IPS-15b (cell line): ENCODE measurements around the gene PJA2.

Experiments used
- H3K27me3 ChIP-seq: one replicate; pipeline ENCODE4 v1.6.1; 2013; ENCODE audit warnings: low read length; ENCODE audit not compliant: control insufficient read depth, insufficient read depth
- H3K36me3 ChIP-seq: one replicate; pipeline ENCODE4 v1.6.1; 2013; ENCODE audit warnings: low read length; ENCODE audit not compliant: control insufficient read depth, insufficient read depth
- H3K4me1 ChIP-seq: one replicate; pipeline ENCODE4 v1.6.1; 2013; ENCODE audit warnings: mild to moderate bottlenecking, low read length; ENCODE audit not compliant: control insufficient read depth, insufficient read depth
- H3K4me3 ChIP-seq: one replicate; pipeline ENCODE4 v1.5.1; 2013; ENCODE audit warnings: low read depth, low read length
- H3K9ac ChIP-seq: one replicate; pipeline ENCODE4 v1.6.1; 2013; ENCODE audit warnings: low read depth, mild to moderate bottlenecking, low read length
- H3K9me3 ChIP-seq: one replicate; pipeline ENCODE4 v1.6.1; 2013; ENCODE audit warnings: mild to moderate bottlenecking, low read length; ENCODE audit not compliant: control insufficient read depth, insufficient read depth

PJA2 gene

GRCh38 chr5:109340351-109340750, 69.4 kb downstream of the PJA2 start:
- Histone ChIP-seq H3K36me3 (no peaks in the 10 kb centered on the region), H3K9ac (no peak overlapping the region), H3K9me3 (no peaks in the 10 kb centered on the region), H3K4me3 (no peak overlapping the region), H3K27me3 (no peaks in the 10 kb centered on the region), H3K4me1 (no peaks in the 10 kb centered on the region)

- Histone ChIP-seq H3K27me3 (no peaks in the 10 kb centered on the region), H3K9me3 (no peaks in the 10 kb centered on the region), H3K36me3 (no peaks in the 10 kb centered on the region)
Measured at GRCh38 chr5:109335114-109335513, 74.7 kb downstream of the PJA2 start.

GRCh38 chr5:109334056-109334455, 75.7 kb downstream of the PJA2 start:
- Histone ChIP-seq H3K9ac (no peak overlapping the region), H3K9me3 (no peaks in the 10 kb centered on the region), H3K4me1 (no peaks in the 10 kb centered on the region), H3K36me3 (no peaks in the 10 kb centered on the region), H3K27me3 (no peaks in the 10 kb centered on the region), H3K4me3 (no peak overlapping the region)

More at GRCh38 chr5:109335114-109335513, 74.7 kb downstream of the PJA2 start:
- no peaks in the 10 kb centered on the region for H3K4me1 ChIP-seq
- no peak overlapping the region for H3K9ac ChIP-seq
- H3K4me3 ChIP-seq: no peak overlapping the region

- no peaks in the 10 kb centered on the region for H3K36me3 ChIP-seq
Measured at GRCh38 chr5:109329333-109330237, 80.2 kb downstream of the PJA2 start.

DNA sequence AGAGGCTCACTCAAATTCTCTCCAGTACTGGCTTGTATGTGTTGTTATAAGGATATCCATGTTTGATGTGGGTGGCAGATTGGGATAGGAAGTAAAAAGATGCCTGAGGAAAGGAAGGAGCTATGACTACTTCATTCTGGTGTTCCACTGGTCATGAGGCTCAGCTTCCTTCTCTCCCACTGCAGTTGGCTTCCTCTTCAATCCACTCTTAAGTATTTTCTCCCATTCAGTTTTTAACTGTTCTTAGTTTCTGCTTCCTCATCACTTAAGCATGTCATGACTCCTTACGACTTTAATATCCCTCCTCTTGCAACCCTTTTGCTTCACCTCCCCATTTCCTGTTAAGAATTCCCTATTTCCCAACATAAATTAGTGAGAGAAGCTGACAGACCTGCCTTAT, 81.1 kb downstream of the PJA2 start:
- H3K27me3 ChIP-seq: no peaks in the 10 kb centered on the region

More at GRCh38 chr5:109329333-109330237, 80.2 kb downstream of the PJA2 start:
- no peaks in the 10 kb centered on the region for H3K9me3 ChIP-seq
- no peak overlapping the region for H3K9ac ChIP-seq
- no peaks in the 10 kb centered on the region for H3K4me1 ChIP-seq
- H3K27me3 ChIP-seq: no peaks in the 10 kb centered on the region
- H3K4me3 ChIP-seq: no peak overlapping the region

DNA sequence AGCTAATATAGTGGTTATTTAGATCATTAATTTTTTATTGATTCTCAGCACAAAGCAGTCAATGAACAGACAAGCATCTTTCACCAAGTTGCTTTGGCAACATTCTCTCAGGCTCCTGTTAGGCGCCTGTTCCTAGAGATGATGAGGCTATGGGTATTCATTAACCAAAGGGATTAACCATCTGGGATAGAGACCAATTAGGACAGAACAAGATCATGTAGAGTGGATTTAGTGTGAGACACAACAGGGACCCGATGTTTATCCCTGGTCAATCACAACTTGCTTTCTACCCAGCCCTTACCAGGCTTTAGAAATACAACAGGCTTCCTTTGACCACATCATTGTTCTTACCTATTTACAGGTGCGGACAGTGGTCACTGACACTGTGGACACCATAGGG, 82.2 kb downstream of the PJA2 start:
- H3K9me3 ChIP-seq: no peaks in the 10 kb centered on the region
- no peaks in the 10 kb centered on the region for H3K4me1 ChIP-seq
- no peak overlapping the region for H3K9ac ChIP-seq
- no peaks in the 10 kb centered on the region for H3K36me3 ChIP-seq
- H3K27me3 ChIP-seq: no peaks in the 10 kb centered on the region
- H3K4me3 ChIP-seq: no peak overlapping the region

More for the DNA sequence above, 81.1 kb downstream of the PJA2 start:
- Histone ChIP-seq H3K9ac (no peak overlapping the region), H3K9me3 (no peaks in the 10 kb centered on the region), H3K36me3 (no peaks in the 10 kb centered on the region), H3K4me1 (no peaks in the 10 kb centered on the region), H3K4me3 (no peak overlapping the region)

GRCh38 chr5:109326919-109327318, 82.9 kb downstream of the PJA2 start:
- Histone ChIP-seq H3K9me3 (no peaks in the 10 kb centered on the region), H3K9ac (no peak overlapping the region), H3K4me3 (no peak overlapping the region), H3K27me3 (no peaks in the 10 kb centered on the region), H3K4me1 (no peaks in the 10 kb centered on the region), H3K36me3 (no peaks in the 10 kb centered on the region)

DNA sequence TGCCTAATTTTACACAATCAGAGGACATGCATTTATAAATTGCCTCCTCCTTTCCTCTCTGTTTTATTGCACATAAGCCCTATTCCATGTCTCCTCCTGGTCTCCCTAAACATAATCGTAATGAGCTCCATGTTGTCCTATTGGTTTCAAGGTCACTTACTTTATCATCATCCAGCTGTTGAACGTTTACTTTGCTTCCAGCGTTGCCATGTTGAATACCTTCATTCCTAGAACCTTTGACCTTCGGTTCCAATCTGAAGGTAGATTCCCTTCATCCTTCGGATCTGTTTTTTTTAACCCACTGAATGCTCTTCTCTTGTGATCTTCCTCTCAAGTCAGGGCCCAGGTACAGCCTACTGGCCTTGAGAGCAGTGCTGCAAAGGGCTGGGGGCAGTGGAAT, 84.3 kb downstream of the PJA2 start:
- Histone ChIP-seq H3K36me3 (no peaks in the 10 kb centered on the region), H3K27me3 (no peaks in the 10 kb centered on the region), H3K9ac (no peak overlapping the region), H3K9me3 (no peaks in the 10 kb centered on the region), H3K4me3 (no peak overlapping the region), H3K4me1 (no peaks in the 10 kb centered on the region)

DNA sequence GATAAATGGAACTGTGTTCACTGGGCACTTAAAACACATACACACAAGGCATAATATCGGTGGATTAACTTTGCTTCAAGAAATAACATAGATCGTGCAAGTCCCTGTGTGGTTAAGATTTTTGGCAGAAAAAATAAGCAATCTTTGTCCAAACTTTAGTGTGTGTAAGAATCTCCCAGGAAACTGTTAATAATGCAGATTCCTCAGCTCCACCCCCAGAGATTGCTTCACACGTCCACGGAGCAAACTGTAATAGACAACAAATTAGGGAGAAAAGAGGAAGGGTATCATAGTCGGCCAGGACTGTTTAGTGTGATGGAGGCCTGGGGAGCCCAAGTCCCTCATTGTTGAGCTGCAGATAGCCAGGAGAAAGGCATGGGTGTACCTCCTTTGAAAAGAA, 84.8 kb downstream of the PJA2 start:
- no peaks in the 10 kb centered on the region for H3K4me1 ChIP-seq
- H3K36me3 ChIP-seq: no peaks in the 10 kb centered on the region
- H3K9me3 ChIP-seq: no peaks in the 10 kb centered on the region
- no peaks in the 10 kb centered on the region for H3K27me3 ChIP-seq
- H3K9ac ChIP-seq: no peak overlapping the region
- no peak overlapping the region for H3K4me3 ChIP-seq

DNA sequence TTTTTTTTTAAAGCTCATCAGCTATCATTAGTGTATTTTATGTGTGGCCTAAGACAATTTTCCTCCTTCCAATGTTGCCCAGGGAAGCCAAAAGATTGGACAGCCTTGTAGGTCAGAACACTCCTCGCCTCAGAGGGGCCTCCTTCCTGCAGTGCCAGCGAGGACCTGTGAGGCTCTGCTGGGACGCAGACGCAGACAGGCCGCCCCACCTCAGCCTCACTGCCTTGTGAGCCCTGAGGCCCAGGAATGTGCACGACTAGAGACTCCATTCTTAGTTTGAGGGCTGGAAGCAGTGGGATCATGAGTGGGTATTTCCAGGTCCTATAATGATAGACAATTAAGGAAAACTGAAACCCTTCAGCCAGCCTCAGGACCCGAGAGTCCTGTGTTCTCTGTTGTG, 85.4 kb downstream of the PJA2 start:
- Histone ChIP-seq H3K4me1 (no peaks in the 10 kb centered on the region), H3K4me3 (no peak overlapping the region), H3K36me3 (no peaks in the 10 kb centered on the region), H3K9me3 (no peaks in the 10 kb centered on the region), H3K27me3 (no peaks in the 10 kb centered on the region), H3K9ac (no peak overlapping the region)

DNA sequence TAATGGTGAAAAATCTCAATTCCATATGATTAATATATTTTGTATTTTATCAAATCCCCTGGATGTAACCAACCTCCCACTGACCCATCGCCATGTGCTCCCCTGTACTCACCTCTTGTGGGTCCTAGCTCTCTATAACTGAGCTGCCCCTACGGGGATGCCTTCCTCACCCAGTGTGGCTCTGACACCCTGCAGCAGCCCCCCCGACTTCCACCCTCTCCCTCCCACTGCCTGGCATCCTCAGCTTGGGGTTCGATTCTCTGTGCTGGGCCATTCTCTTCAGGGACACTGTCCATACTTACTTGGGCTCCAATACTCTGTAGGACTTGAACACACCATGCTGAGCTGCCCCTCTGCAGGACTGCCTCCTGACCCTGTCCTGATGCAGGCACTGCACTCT, 87.1 kb downstream of the PJA2 start:
- Histone ChIP-seq H3K27me3 (no peaks in the 10 kb centered on the region), H3K4me1 (no peaks in the 10 kb centered on the region), H3K4me3 (no peak overlapping the region), H3K36me3 (no peaks in the 10 kb centered on the region), H3K9ac (no peak overlapping the region), H3K9me3 (no peaks in the 10 kb centered on the region)

DNA sequence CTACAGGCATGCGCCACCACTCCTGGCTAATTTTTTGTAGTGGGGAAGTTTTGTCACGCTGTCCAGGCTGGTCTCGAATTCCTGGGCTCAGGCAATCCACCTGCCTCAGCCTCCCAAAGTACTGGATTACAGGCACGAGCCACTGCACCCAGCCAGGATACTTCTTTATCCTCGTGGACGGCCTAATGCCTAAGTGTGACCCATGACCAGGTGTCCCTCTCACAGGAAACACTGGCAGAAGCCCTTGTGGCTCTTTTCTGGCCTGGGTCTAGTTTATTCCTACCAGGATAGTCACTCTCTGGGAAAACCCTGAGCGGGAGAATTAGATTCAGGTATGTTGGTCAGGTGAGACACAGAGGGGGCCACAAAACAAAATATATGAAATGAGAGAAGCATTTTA, 90.4 kb downstream of the PJA2 start:
- Histone ChIP-seq H3K27me3 (no peaks in the 10 kb centered on the region), H3K4me3 (no peak overlapping the region), H3K36me3 (no peaks in the 10 kb centered on the region), H3K9me3 (no peaks in the 10 kb centered on the region), H3K4me1 (no peaks in the 10 kb centered on the region), H3K9ac (no peak overlapping the region)
